ENCODE results near the gene SRD5A3. TPM values are rescaled to one million over a fixed set of nuclear protein-coding genes. Genes with fewer than 3 reads are reported as not detected.
A peak's percentile ranks its signal among the peaks of the same experiment; 100 is the strongest.

Gene SRD5A3
- total RNA-seq, 1 donor from 2014 or later: 19.6 TPM

DNA sequence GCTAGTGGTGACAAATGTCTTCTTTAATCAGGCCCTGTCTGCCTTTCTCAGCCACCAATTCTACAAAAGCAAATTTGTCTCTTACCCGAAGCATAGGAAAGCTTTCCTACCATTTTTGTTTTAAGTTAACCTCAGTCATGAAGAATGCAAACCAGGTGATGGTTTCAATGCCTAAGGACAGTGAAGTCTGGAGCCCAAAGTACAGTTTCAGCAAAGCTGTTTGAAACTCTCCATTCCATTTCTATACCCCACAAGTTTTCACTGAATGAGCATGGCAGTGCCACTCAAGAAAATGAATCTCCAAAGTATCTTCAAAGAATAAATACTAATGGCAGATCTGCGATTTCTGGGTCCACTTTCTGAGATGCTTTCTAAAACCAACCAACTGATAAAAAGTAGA lies 23.9 kb downstream of the SRD5A3 start:
- no peak for DNase-seq
- no peak overlapping the region for H3K27ac ChIP-seq
- no peak for ATAC-seq
- intact Hi-C loops (cut with DNase I): no loop called here
- H3K4me1 ChIP-seq: no peaks in the 10 kb centered on the region
- TF ChIP-seq CTCF (IDR thresholded peaks at IDR 0.05): no peak
- H3K9me3 ChIP-seq: no peaks in the 10 kb centered on the region
- H3K36me3 ChIP-seq: no peaks in the 10 kb centered on the region
- H3K4me3 ChIP-seq: no peak overlapping the region
- no peaks in the 10 kb centered on the region for H3K27me3 ChIP-seq

GRCh38 chr4:55372259-55372658 lies 26.2 kb downstream of the SRD5A3 start:
- intact Hi-C loops (cut with DNase I): no loop called here
- Histone ChIP-seq H3K4me3 (no peak overlapping the region), H3K4me1 (no peaks in the 10 kb centered on the region), H3K27ac (no peak overlapping the region), H3K9me3 (no peaks in the 10 kb centered on the region), H3K27me3 (no peaks in the 10 kb centered on the region), H3K36me3 (no peaks in the 10 kb centered on the region)
- no peak for DNase-seq
- ATAC-seq: no peak
- no peak for TF ChIP-seq CTCF (IDR thresholded peaks at IDR 0.05)

DNA sequence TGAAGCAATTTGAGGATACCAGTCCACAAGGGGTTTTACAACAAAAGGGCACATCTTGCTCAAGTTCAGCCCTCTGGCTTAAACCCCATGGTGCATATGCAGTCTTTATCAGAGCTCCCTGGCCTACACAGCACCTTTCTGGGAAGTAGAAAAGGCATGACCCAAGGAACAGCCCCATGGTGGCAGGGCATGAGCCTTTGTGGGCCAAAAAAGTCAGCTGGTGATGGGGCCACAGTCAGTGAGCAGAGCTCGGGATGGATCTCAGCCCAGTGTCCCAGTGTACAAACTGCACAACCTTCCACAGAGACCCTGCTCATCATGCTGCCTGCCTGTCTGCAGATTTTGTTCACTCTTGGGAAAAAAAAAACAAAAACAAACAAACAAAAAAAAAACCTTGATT lies 27.4 kb downstream of the SRD5A3 start:
- Histone ChIP-seq H3K36me3 (no peaks in the 10 kb centered on the region), H3K27me3 (no peaks in the 10 kb centered on the region), H3K27ac (no peak overlapping the region), H3K4me1 (no peaks in the 10 kb centered on the region), H3K9me3 (no peaks in the 10 kb centered on the region), H3K4me3 (no peak overlapping the region)
- intact Hi-C loops (cut with DNase I): no loop called here
- ATAC-seq (no peak), DNase-seq (no peak)
- no peak for TF ChIP-seq CTCF (IDR thresholded peaks at IDR 0.05)

DNA sequence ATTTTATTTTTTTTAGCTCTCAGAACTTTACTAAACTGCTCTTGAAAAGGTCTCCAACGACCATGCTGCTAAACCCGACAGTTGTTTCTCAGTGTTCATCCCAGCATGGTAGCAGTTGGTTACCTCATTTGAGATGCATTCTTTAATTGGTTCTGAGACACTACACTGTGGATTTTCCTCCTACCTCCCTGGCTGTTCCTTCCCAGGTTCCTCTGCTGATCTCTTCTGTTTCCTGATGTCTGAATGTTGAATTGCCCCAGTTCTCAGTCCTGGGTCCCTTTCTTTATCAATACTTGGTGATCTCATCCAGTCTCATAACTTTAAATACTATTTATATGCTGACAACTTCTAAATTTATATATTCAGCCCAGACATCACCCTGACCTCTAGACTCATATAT lies 30.7 kb downstream of the SRD5A3 start:
- Histone ChIP-seq H3K9me3 (no peaks in the 10 kb centered on the region), H3K36me3 (no peaks in the 10 kb centered on the region), H3K4me1 (no peaks in the 10 kb centered on the region), H3K4me3 (no peak overlapping the region), H3K27ac (no peak overlapping the region), H3K27me3 (no peaks in the 10 kb centered on the region)
- ATAC-seq (no peak), DNase-seq (no peak)
- no peak for TF ChIP-seq CTCF (IDR thresholded peaks at IDR 0.05)
- intact Hi-C loops (cut with DNase I): no loop called here

- H3K9me3 ChIP-seq: no peaks in the 10 kb centered on the region
- intact Hi-C loops (cut with DNase I): no loop called here
- H3K27ac ChIP-seq: peak overlapping the region; percentile 12
- H3K4me1 ChIP-seq: no peaks in the 10 kb centered on the region
- ATAC-seq (no peak), DNase-seq (no peak)
- H3K36me3 ChIP-seq: no peaks in the 10 kb centered on the region
- H3K4me3 ChIP-seq: peak overlapping the region; percentile 15
- H3K27me3 ChIP-seq: no peaks in the 10 kb centered on the region
- no peak for TF ChIP-seq CTCF (IDR thresholded peaks at IDR 0.05)
Measured at GRCh38 chr4:55378617-55379467, 32.8 kb downstream of the SRD5A3 start.

Measured in upper lobe of right lung (tissue), 1 donor.